IMR-90 (cell line): ENCODE measurements around the gene ZNRF3. TPM values are rescaled to one million over a fixed set of nuclear protein-coding genes. Genes with fewer than 3 reads are reported as not detected.

ENCODE experiments used
- ATAC-seq: fragments of 200-7000 bp; cut with Tn5 transposase; 2 replicates; pipeline ENCODE4 v1.9.1; 2020; ENCODE audit warnings: low read depth, mild to moderate bottlenecking, moderate library complexity
- BruUV-seq: library from RNA; stranded (reverse); fragments of 400-500 nt; replicated peaks from 2 replicates; lab custom pipeline; 2021; lab: Mats Ljungman, UMichigan
- CTCF ChIA-PET: fragments of 300-600 bp; formaldehyde crosslinking; extraction: SDS; loops from one replicate; lab custom pipeline; 2021; ENCODE audit warnings: antibody characterized with exemption; lab: Yijun Ruan, JAX
- POLR2A ChIA-PET: fragments of 300-600 bp; sonication (Branson Sonifier 250); formaldehyde crosslinking; loops from one replicate; lab custom pipeline; 2022; ENCODE audit warnings: antibody characterized with exemption; ENCODE audit not compliant: unreplicated experiment; lab: Charles Lee
- DNase-seq: peaks from one replicate; pipeline ENCODE4 v3.0.0; 2013
- H2AFZ ChIP-seq: replicated peaks from 2 replicates; pipeline ENCODE3; 2013; ENCODE audit warnings: low read length, mild to moderate bottlenecking; ENCODE audit not compliant: poor library complexity
- H2AK5ac ChIP-seq: 2 replicates; pipeline ENCODE4 v1.6.1; 2013; ENCODE audit warnings: low read depth, low read length, inconsistent platforms
- H2AK9ac ChIP-seq: replicated peaks from 2 replicates; pipeline ENCODE3; 2013; ENCODE audit warnings: mild to moderate bottlenecking, low read depth, low read length, moderate library complexity; ENCODE audit not compliant: poor library complexity
- H2BK120ac ChIP-seq: 2 replicates; pipeline ENCODE4 v1.6.1; 2013; ENCODE audit warnings: low read depth, low read length, inconsistent platforms
- H2BK15ac ChIP-seq: 3 replicates; pipeline ENCODE4 v1.6.1; 2013; ENCODE audit warnings: low read depth, low read length, inconsistent platforms
- H2BK20ac ChIP-seq: 2 replicates; pipeline ENCODE4 v1.6.1; 2013; ENCODE audit warnings: low read depth, mild to moderate bottlenecking, inconsistent platforms, low read length, moderate library complexity
- H2BK5ac ChIP-seq: 2 replicates; pipeline ENCODE4 v1.6.1; 2013; ENCODE audit warnings: mild to moderate bottlenecking, low read depth, low read length, inconsistent platforms; ENCODE audit not compliant: poor library complexity, severe bottlenecking
- H3K14ac ChIP-seq: replicated peaks from 2 replicates; pipeline ENCODE4 v1.6.1; 2013; ENCODE audit warnings: low read depth, low read length, inconsistent platforms
- H3K18ac ChIP-seq: 2 replicates; pipeline ENCODE4 v1.6.1; 2013; ENCODE audit warnings: low read depth, low read length, control low read depth
- H3K23ac ChIP-seq: 2 replicates; pipeline ENCODE4 v1.6.1; 2013; ENCODE audit warnings: low read depth, low read length, inconsistent platforms
- H3K27ac ChIP-seq: 2 replicates; pipeline ENCODE4 v1.5.1; 2013; ENCODE audit warnings: mild to moderate bottlenecking, control low read depth, low read length; ENCODE audit not compliant: insufficient read depth
- H3K27me3 ChIP-seq: 2 replicates; pipeline ENCODE4 v1.6.1; 2013; ENCODE audit warnings: low read length; ENCODE audit not compliant: control insufficient read depth, insufficient read depth
- H3K36me3 ChIP-seq: 2 replicates; pipeline ENCODE4 v1.6.1; 2013; ENCODE audit warnings: low read length, mixed read lengths; ENCODE audit not compliant: control insufficient read depth, insufficient read depth
- H3K4ac ChIP-seq: 2 replicates; pipeline ENCODE4 v1.6.1; 2013; ENCODE audit warnings: low read depth, low read length, inconsistent platforms
- H3K4me1 ChIP-seq: 2 replicates; pipeline ENCODE4 v1.6.1; 2013; ENCODE audit warnings: low read length, mixed read lengths; ENCODE audit not compliant: control insufficient read depth, insufficient read depth
- H3K4me2 ChIP-seq: 2 replicates; pipeline ENCODE4 v1.6.1; 2013; ENCODE audit warnings: low read depth, mild to moderate bottlenecking, control low read depth, low read length, moderate library complexity
- H3K4me3 ChIP-seq: 2 replicates; pipeline ENCODE4 v1.5.1; 2013; ENCODE audit warnings: low read depth, mild to moderate bottlenecking, control low read depth, low read length, moderate library complexity; ENCODE audit not compliant: insufficient read depth
- H3K56ac ChIP-seq: 2 replicates; pipeline ENCODE4 v1.6.1; 2013; ENCODE audit warnings: low read length, inconsistent platforms; ENCODE audit not compliant: insufficient read depth; ENCODE audit errors: extremely low read depth
- H3K79me1 ChIP-seq, 2 experiments: 2 replicates each; pipeline ENCODE4 v1.6.1; 2013; ENCODE audit warnings: low read length in 2 of 2, inconsistent platforms in 1 of 2, low read depth in 1 of 2
- H3K9ac ChIP-seq: 2 replicates; pipeline ENCODE4 v1.6.1; 2013; ENCODE audit warnings: low read depth, low read length, control low read depth
- H3K9me1 ChIP-seq: 2 replicates; pipeline ENCODE4 v1.6.1; 2013; ENCODE audit warnings: low read length, inconsistent platforms; ENCODE audit not compliant: insufficient read depth
- H3K9me3 ChIP-seq: 2 replicates; pipeline ENCODE4 v1.6.1; 2013; ENCODE audit warnings: low read length; ENCODE audit not compliant: control insufficient read depth, insufficient read depth
- H4K20me1 ChIP-seq: 2 replicates; pipeline ENCODE4 v1.6.1; 2013; ENCODE audit warnings: low read length, inconsistent platforms; ENCODE audit not compliant: insufficient read depth
- H4K5ac ChIP-seq: 2 replicates; pipeline ENCODE4 v1.6.1; 2013; ENCODE audit warnings: mild to moderate bottlenecking, low read depth, low read length, control low read depth
- H4K8ac ChIP-seq, 2 experiments: 2 replicates each; pipeline ENCODE4 v1.6.1; 2013; ENCODE audit warnings: low read depth in 2 of 2, low read length in 2 of 2, control low read depth in 1 of 2, inconsistent platforms in 1 of 2
- H4K91ac ChIP-seq: 2 replicates; pipeline ENCODE4 v1.6.1; 2013; ENCODE audit warnings: low read depth, low read length, inconsistent platforms; ENCODE audit not compliant: insufficient read depth
- BHLHE40 ChIP-seq: fragments of 150-350 bp; IDR thresholded peaks from 2 replicates; pipeline ENCODE4 v1.6.1; 2016; ENCODE audit warnings: mild to moderate bottlenecking, low read depth, low read length
- RFX5 ChIP-seq: IDR thresholded peaks from 2 replicates; pipeline ENCODE4 v1.8.0; 2012; ENCODE audit warnings: low read depth, mild to moderate bottlenecking, low read length, moderate library complexity
- WGBS, 2 experiments: methylation state at CpG; one replicate each; pipeline versions ENCODE4 v1.1.5 to v1.1.7; 2013; ENCODE audit warnings: missing lambda C conversion rate in 2 of 2; ENCODE audit not compliant: insufficient read length in 1 of 2; ENCODE audit errors: extremely low coverage in 2 of 2; 5-methylcytosine and 5-hydroxymethylcytosine counted together
- dilution Hi-C: fragments of 300-500 bp; cut with HindIII; formaldehyde crosslinking; loops from one replicate; pipeline ENCODE4 v1.14.3; 2018; ENCODE audit warnings: low sequenced_read_pairs; ENCODE audit not compliant: unreplicated experiment
- in situ Hi-C: fragments of 300-500 bp; cut with MboI; formaldehyde crosslinking; loops from 3 replicates; pipeline ENCODE4 v1.14.3; 2019; ENCODE audit warnings: low sequenced_read_pairs, inconsistent platforms, mixed read lengths
- intact Hi-C: fragments of 100-400 bp; cut with micrococcal nuclease; formaldehyde crosslinking; loops from 2 replicates; pipeline ENCODE4 v1.10.0; 2022
- polyA plus RNA-seq, 3 experiments: library from polyadenylated mRNA; depleted of rRNA; stranded (reverse); fragments of >200 nt; gene quantifications; 2 replicates each; pipeline ENCODE4 v1.2.3, GENCODE V29; 2012; ENCODE audit warnings: low replicate concordance in 1 of 3
- total RNA-seq: library from RNA; depleted of rRNA; stranded (reverse); fragments of >200 nt; gene quantifications from 2 replicates; pipeline ENCODE4 v1.2.3, GENCODE V29; 2012
- TF ChIP-seq, protein P1 (sequence below): fragments of 150-350 bp; IDR thresholded peaks from 2 replicates; pipeline ENCODE4 v1.6.1; 2016; ENCODE audit warnings: low read depth, mild to moderate bottlenecking, low read length, moderate library complexity, borderline replicate concordance

ZNRF3 gene
- total and polyA plus RNA-seq, 2 of the 4 experiments (the other 2 are of a cell fraction): 1.4 to 2.4 TPM

DNA sequence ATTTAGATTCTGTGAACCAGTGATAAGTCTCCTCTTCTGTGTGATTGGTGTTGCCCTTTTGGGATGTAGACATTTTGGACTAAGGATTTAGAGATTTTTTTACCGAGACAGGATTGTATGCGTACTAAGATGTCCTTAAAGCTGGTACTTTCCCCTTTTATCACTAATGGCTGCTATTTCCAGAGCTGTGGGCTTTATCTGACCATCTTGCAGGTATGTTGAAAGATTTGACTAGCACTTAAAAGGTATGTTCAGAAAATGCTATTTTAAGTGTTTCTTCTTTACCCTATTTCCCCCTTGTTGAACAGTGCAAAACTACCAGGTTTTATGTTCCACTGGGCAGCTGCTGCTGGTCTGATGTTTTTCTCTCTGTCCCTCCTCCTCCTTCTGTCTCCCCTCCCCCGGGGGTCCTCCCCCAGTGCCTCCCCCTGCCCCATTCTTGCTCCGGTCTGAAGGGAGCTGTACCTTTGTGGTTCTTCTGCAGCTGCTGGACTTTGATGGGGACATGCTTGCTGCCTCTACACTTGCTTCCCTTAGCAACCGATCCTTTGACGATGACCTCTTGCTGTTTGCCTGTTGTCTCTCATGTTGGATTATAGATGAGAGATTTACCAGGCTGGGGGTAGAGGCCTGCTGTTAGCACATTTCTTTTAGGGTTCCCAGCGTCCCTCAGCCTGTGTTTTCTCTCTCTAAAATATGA lies 59.6 kb downstream of the ZNRF3 start (continued):
- no peak for TF ChIP-seq BHLHE40

DNA sequence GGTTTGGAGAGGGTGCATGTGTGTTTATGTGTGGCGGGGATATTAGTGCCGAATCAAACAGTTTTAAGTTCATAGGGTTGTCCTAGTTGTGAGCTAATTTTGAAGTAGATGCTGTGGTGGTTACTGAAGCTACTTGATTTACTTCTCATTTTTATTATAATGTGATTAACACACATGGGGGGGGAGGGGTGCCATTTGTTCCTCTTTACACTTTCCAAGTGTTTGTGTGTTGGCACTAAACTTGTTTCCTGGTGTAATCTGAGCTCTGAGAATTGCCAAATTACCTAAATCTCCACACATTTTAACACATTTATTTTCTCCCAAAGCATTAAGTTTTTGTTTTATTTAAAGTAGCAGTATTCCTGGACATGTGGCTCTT lies 60.1 kb downstream of the ZNRF3 start:
- TF ChIP-seq RFX5: no peak
- TF ChIP-seq, protein P1, sequence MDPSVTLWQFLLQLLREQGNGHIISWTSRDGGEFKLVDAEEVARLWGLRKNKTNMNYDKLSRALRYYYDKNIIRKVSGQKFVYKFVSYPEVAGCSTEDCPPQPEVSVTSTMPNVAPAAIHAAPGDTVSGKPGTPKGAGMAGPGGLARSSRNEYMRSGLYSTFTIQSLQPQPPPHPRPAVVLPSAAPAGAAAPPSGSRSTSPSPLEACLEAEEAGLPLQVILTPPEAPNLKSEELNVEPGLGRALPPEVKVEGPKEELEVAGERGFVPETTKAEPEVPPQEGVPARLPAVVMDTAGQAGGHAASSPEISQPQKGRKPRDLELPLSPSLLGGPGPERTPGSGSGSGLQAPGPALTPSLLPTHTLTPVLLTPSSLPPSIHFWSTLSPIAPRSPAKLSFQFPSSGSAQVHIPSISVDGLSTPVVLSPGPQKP: no peak
- Histone ChIP-seq H4K91ac (no peak overlapping the region), H2AK9ac (no peak overlapping the region), H4K5ac (no peak overlapping the region), H3K36me3 (no peaks in the 10 kb centered on the region), H4K20me1 (no peaks in the 10 kb centered on the region), H3K27ac (no peak overlapping the region), H3K14ac (no peak overlapping the region), H3K56ac (no peak overlapping the region), H2BK20ac (no peak overlapping the region), H3K4me2 (no peak overlapping the region), H3K18ac (no peak overlapping the region), H2BK5ac (no peak overlapping the region), H3K27me3 (no peaks in the 10 kb centered on the region), H2AFZ (no peak overlapping the region), H3K23ac (no peak overlapping the region), H3K4me3 (no peak overlapping the region), H2BK120ac (no peak overlapping the region), H3K9me1 (no peaks in the 10 kb centered on the region; the same call in 1 of the 2 replicates), H3K4ac (no peak overlapping the region), H3K4me1 (no peaks in the 10 kb centered on the region), H2BK15ac (no peak overlapping the region), H3K9me3 (peaks cover 4% of the 10 kb centered on the region), H2AK5ac (no peak overlapping the region), H3K79me1 (peaks cover 10 to 11% of the 10 kb centered on the region in 2 experiments; a peak in 3 of 4 replicates), H4K8ac (no peak overlapping the region), H3K9ac (no peak overlapping the region)
- no TSS peak for BruUV-seq
- ATAC-seq (no peak), DNase-seq (no peak)
- WGBS, 2 experiments: no CpG with 5 or more reads among the region's 2 CpGs
- in situ Hi-C loops (no loop called here), dilution Hi-C loops (no loop called here), intact Hi-C loops (no loop called here)
- ChIA-PET POLR2A (interaction anchor here (1.1 kb wide), 1 partner anchor 11 kb away, joined by 3 read pairs; no protein-coding TSS in a partner anchor), CTCF (interaction anchor here (0.6 kb wide), 1 partner anchor 55 kb away, joined by 4 read pairs; no protein-coding TSS in a partner anchor)
